ENCODE data around the gene ITM2B.

The ITM2B gene

GRCh38 chr13:48249018-48249417, 16.0 kb downstream of the ITM2B start:
- no peaks in the 10 kb centered on the region for H3K4me1 ChIP-seq (ENCODE audit: control insufficient read depth, insufficient read depth, low read length)
- no peaks in the 10 kb centered on the region for H3K36me3 ChIP-seq (ENCODE audit: control insufficient read depth, insufficient read depth, low read length)
- H3K4me3 ChIP-seq (ENCODE audit: low read depth, low read length) = no peak overlapping the region
- no peak overlapping the region for H3K9ac ChIP-seq (ENCODE audit: low read depth, low read length)
- H3K9me3 ChIP-seq (ENCODE audit: control insufficient read depth, insufficient read depth, low read length) = no peaks in the 10 kb centered on the region
- H3K27me3 ChIP-seq (ENCODE audit: control insufficient read depth, insufficient read depth, low read length) = no peaks in the 10 kb centered on the region

GRCh38 chr13:48251611-48252081, 18.6 kb downstream of the ITM2B start:
- Histone ChIP-seq H3K27me3 (ENCODE audit: control insufficient read depth, insufficient read depth, low read length) (no peaks in the 10 kb centered on the region), H3K9me3 (ENCODE audit: control insufficient read depth, insufficient read depth, low read length) (no peaks in the 10 kb centered on the region), H3K4me1 (ENCODE audit: control insufficient read depth, insufficient read depth, low read length) (no peaks in the 10 kb centered on the region), H3K9ac (ENCODE audit: low read depth, low read length) (no peak overlapping the region), H3K36me3 (ENCODE audit: control insufficient read depth, insufficient read depth, low read length) (peaks cover 6% of the 10 kb centered on the region), H3K4me3 (ENCODE audit: low read depth, low read length) (no peak overlapping the region)

GRCh38 chr13:48252176-48252575, 19.2 kb downstream of the ITM2B start:
- H3K9me3 ChIP-seq (ENCODE audit: control insufficient read depth, insufficient read depth, low read length) = no peaks in the 10 kb centered on the region
- H3K36me3 ChIP-seq (ENCODE audit: control insufficient read depth, insufficient read depth, low read length) = peaks cover 7% of the 10 kb centered on the region
- H3K4me1 ChIP-seq (ENCODE audit: control insufficient read depth, insufficient read depth, low read length) = no peaks in the 10 kb centered on the region
- H3K4me3 ChIP-seq (ENCODE audit: low read depth, low read length) = no peak overlapping the region
- H3K9ac ChIP-seq (ENCODE audit: low read depth, low read length) = no peak overlapping the region
- no peaks in the 10 kb centered on the region for H3K27me3 ChIP-seq (ENCODE audit: control insufficient read depth, insufficient read depth, low read length)

- peaks cover 7% of the 10 kb centered on the region for H3K36me3 ChIP-seq (ENCODE audit: control insufficient read depth, insufficient read depth, low read length)
- no peaks in the 10 kb centered on the region for H3K4me1 ChIP-seq (ENCODE audit: control insufficient read depth, insufficient read depth, low read length)
- H3K27me3 ChIP-seq (ENCODE audit: control insufficient read depth, insufficient read depth, low read length) = no peaks in the 10 kb centered on the region
- H3K9me3 ChIP-seq (ENCODE audit: control insufficient read depth, insufficient read depth, low read length) = no peaks in the 10 kb centered on the region
- no peak overlapping the region for H3K9ac ChIP-seq (ENCODE audit: low read depth, low read length)
- no peak overlapping the region for H3K4me3 ChIP-seq (ENCODE audit: low read depth, low read length)
Observed at GRCh38 chr13:48253849-48254248, 20.8 kb downstream of the ITM2B start.

- H3K9me3 ChIP-seq (ENCODE audit: control insufficient read depth, insufficient read depth, low read length) = no peaks in the 10 kb centered on the region
- no peaks in the 10 kb centered on the region for H3K4me1 ChIP-seq (ENCODE audit: control insufficient read depth, insufficient read depth, low read length)
- no peaks in the 10 kb centered on the region for H3K27me3 ChIP-seq (ENCODE audit: control insufficient read depth, insufficient read depth, low read length)
- no peak overlapping the region for H3K4me3 ChIP-seq (ENCODE audit: low read depth, low read length)
- peaks cover 7% of the 10 kb centered on the region for H3K36me3 ChIP-seq (ENCODE audit: control insufficient read depth, insufficient read depth, low read length)
- no peak overlapping the region for H3K9ac ChIP-seq (ENCODE audit: low read depth, low read length)
Observed at GRCh38 chr13:48255090-48255489, 22.1 kb downstream of the ITM2B start.

- H3K4me1 ChIP-seq (ENCODE audit: control insufficient read depth, insufficient read depth, low read length) = no peaks in the 10 kb centered on the region
- peaks cover 7% of the 10 kb centered on the region for H3K36me3 ChIP-seq (ENCODE audit: control insufficient read depth, insufficient read depth, low read length)
- no peaks in the 10 kb centered on the region for H3K27me3 ChIP-seq (ENCODE audit: control insufficient read depth, insufficient read depth, low read length)
Observed at GRCh38 chr13:48255954-48256353, 22.9 kb downstream of the ITM2B start.

GRCh38 chr13:48258002-48258401, 25.0 kb downstream of the ITM2B start:
- Histone ChIP-seq H3K4me1 (ENCODE audit: control insufficient read depth, insufficient read depth, low read length) (no peaks in the 10 kb centered on the region), H3K9ac (ENCODE audit: low read depth, low read length) (no peak overlapping the region), H3K36me3 (ENCODE audit: control insufficient read depth, insufficient read depth, low read length) (peaks cover 11% of the 10 kb centered on the region), H3K4me3 (ENCODE audit: low read depth, low read length) (no peak overlapping the region), H3K27me3 (ENCODE audit: control insufficient read depth, insufficient read depth, low read length) (no peaks in the 10 kb centered on the region), H3K9me3 (ENCODE audit: control insufficient read depth, insufficient read depth, low read length) (no peaks in the 10 kb centered on the region)

More at GRCh38 chr13:48255954-48256353, 22.9 kb downstream of the ITM2B start:
- Histone ChIP-seq H3K4me3 (ENCODE audit: low read depth, low read length) (no peak overlapping the region), H3K9ac (ENCODE audit: low read depth, low read length) (no peak overlapping the region), H3K9me3 (ENCODE audit: control insufficient read depth, insufficient read depth, low read length) (no peaks in the 10 kb centered on the region)

- no peak overlapping the region for H3K4me3 ChIP-seq (ENCODE audit: low read depth, low read length)
- no peaks in the 10 kb centered on the region for H3K27me3 ChIP-seq (ENCODE audit: control insufficient read depth, insufficient read depth, low read length)
- no peaks in the 10 kb centered on the region for H3K9me3 ChIP-seq (ENCODE audit: control insufficient read depth, insufficient read depth, low read length)
- H3K4me1 ChIP-seq (ENCODE audit: control insufficient read depth, insufficient read depth, low read length) = no peaks in the 10 kb centered on the region
- H3K36me3 ChIP-seq (ENCODE audit: control insufficient read depth, insufficient read depth, low read length) = peaks cover 11% of the 10 kb centered on the region
- no peak overlapping the region for H3K9ac ChIP-seq (ENCODE audit: low read depth, low read length)
Observed at GRCh38 chr13:48258430-48258829, 25.4 kb downstream of the ITM2B start.

GRCh38 chr13:48260970-48261369, 28.0 kb downstream of the ITM2B start:
- Histone ChIP-seq H3K27me3 (ENCODE audit: control insufficient read depth, insufficient read depth, low read length) (no peaks in the 10 kb centered on the region), H3K4me1 (ENCODE audit: control insufficient read depth, insufficient read depth, low read length) (no peaks in the 10 kb centered on the region), H3K9me3 (ENCODE audit: control insufficient read depth, insufficient read depth, low read length) (no peaks in the 10 kb centered on the region), H3K4me3 (ENCODE audit: low read depth, low read length) (no peak overlapping the region), H3K9ac (ENCODE audit: low read depth, low read length) (no peak overlapping the region), H3K36me3 (ENCODE audit: control insufficient read depth, insufficient read depth, low read length) (peaks cover 11% of the 10 kb centered on the region)

GRCh38 chr13:48263196-48263595, 30.2 kb downstream of the ITM2B start:
- Histone ChIP-seq H3K9ac (ENCODE audit: low read depth, low read length) (no peak overlapping the region), H3K36me3 (ENCODE audit: control insufficient read depth, insufficient read depth, low read length) (peaks cover 4% of the 10 kb centered on the region), H3K27me3 (ENCODE audit: control insufficient read depth, insufficient read depth, low read length) (no peaks in the 10 kb centered on the region), H3K4me3 (ENCODE audit: low read depth, low read length) (no peak overlapping the region), H3K9me3 (ENCODE audit: control insufficient read depth, insufficient read depth, low read length) (no peaks in the 10 kb centered on the region), H3K4me1 (ENCODE audit: control insufficient read depth, insufficient read depth, low read length) (no peaks in the 10 kb centered on the region)

GRCh38 chr13:48264058-48264457, 31.1 kb downstream of the ITM2B start:
- Histone ChIP-seq H3K9ac (ENCODE audit: low read depth, low read length) (no peak overlapping the region), H3K36me3 (ENCODE audit: control insufficient read depth, insufficient read depth, low read length) (peaks cover 4% of the 10 kb centered on the region), H3K4me1 (ENCODE audit: control insufficient read depth, insufficient read depth, low read length) (no peaks in the 10 kb centered on the region), H3K4me3 (ENCODE audit: low read depth, low read length) (no peak overlapping the region), H3K27me3 (ENCODE audit: control insufficient read depth, insufficient read depth, low read length) (no peaks in the 10 kb centered on the region), H3K9me3 (ENCODE audit: control insufficient read depth, insufficient read depth, low read length) (no peaks in the 10 kb centered on the region)

- Histone ChIP-seq H3K9me3 (ENCODE audit: control insufficient read depth, insufficient read depth, low read length) (no peaks in the 10 kb centered on the region), H3K9ac (ENCODE audit: low read depth, low read length) (no peak overlapping the region), H3K4me3 (ENCODE audit: low read depth, low read length) (no peak overlapping the region), H3K4me1 (ENCODE audit: control insufficient read depth, insufficient read depth, low read length) (no peaks in the 10 kb centered on the region), H3K36me3 (ENCODE audit: control insufficient read depth, insufficient read depth, low read length) (peaks cover 4% of the 10 kb centered on the region), H3K27me3 (ENCODE audit: control insufficient read depth, insufficient read depth, low read length) (no peaks in the 10 kb centered on the region)
Observed at GRCh38 chr13:48265217-48265815, 32.3 kb downstream of the ITM2B start.

All from iPS-15b (cell line).